B cell (primary cell): Measurements from ENCODE around the gene TRMT2A. TPM values are rescaled to one million over a fixed set of nuclear protein-coding genes. Genes with fewer than 3 reads are reported as not detected.

Source experiments
- ATAC-seq: fragments of 200-7000 bp; cut with Tn5 transposase; one replicate; pipeline ENCODE4 v1.10.0; 2021; ENCODE audit warnings: low read depth, mild to moderate bottlenecking, moderate number of reproducible peaks, moderate library complexity
- CTCF ChIA-PET: fragments of 350-600 bp; sonication (Branson Sonifier 250); formaldehyde crosslinking; loops from one replicate; lab custom pipeline; 2021; ENCODE audit warnings: antibody characterized with exemption, inconsistent platforms; lab: Charles Lee
- POLR2A ChIA-PET: fragments of 350-600 bp; sonication (Branson Sonifier 250); formaldehyde crosslinking; loops from one replicate; lab custom pipeline; 2021; ENCODE audit warnings: antibody characterized with exemption; lab: Charles Lee
- DNase-seq: peaks from one replicate; pipeline ENCODE4 v3.0.0; 2013
- H2AFZ ChIP-seq: 2 replicates; pipeline ENCODE4 v1.6.1; 2012; ENCODE audit warnings: mild to moderate bottlenecking, low read depth, low read length; ENCODE audit not compliant: insufficient read depth, poor library complexity, severe bottlenecking
- H3K27ac ChIP-seq, 2 donors: 1 replicate in 1 of 2; 2 replicates in 1 of 2; pipeline ENCODE4 v1.5.1; 2012 to 2013; ENCODE audit warnings: low read length in 2 of 2, mild to moderate bottlenecking in 2 of 2, moderate library complexity in 1 of 2
- H3K27me3 ChIP-seq, 4 experiments: fragments of 200-600 bp in 1 of 4; sonication (generic) in 1 of 4; replicated peaks in 1 of 4; 1 replicate in 2 of 4; 2 replicates in 2 of 4; pipeline versions ENCODE4 v1.6.1 to v1.7.0; 2013 to 2016; ENCODE audit warnings: low read length in 3 of 4, mild to moderate bottlenecking in 2 of 4, mixed read lengths in 1 of 4, moderate library complexity in 1 of 4; ENCODE audit not compliant: insufficient read depth in 4 of 4, control insufficient read depth in 3 of 4; ENCODE audit errors: control extremely low read depth in 1 of 4
- H3K36me3 ChIP-seq, 2 experiments: replicated peaks in 1 of 2; 1 replicate in 1 of 2; 2 replicates in 1 of 2; pipeline versions ENCODE4 v1.6.1 to v1.7.1; 2013; ENCODE audit warnings: low read length in 1 of 2; ENCODE audit not compliant: insufficient read depth in 2 of 2, control insufficient read depth in 1 of 2; ENCODE audit errors: control extremely low read depth in 1 of 2, extremely low read depth in 1 of 2
- H3K4me1 ChIP-seq, 2 donors: fragments of 200-600 bp in 1 of 2; sonication (generic) in 1 of 2; 1 replicate in 1 of 2; 2 replicates in 1 of 2; pipeline versions ENCODE4 v1.5.1 to v1.6.1; 2013 to 2017; ENCODE audit warnings: low read length in 2 of 2; ENCODE audit not compliant: control insufficient read depth in 2 of 2, insufficient read depth in 2 of 2
- H3K4me2 ChIP-seq: replicated peaks from 2 replicates; pipeline ENCODE3; 2012; ENCODE audit warnings: mild to moderate bottlenecking, low read depth, low read length; ENCODE audit not compliant: poor library complexity, severe bottlenecking
- H3K4me3 ChIP-seq, 5 experiments: fragments of 200-600 bp in 1 of 5; sonication (generic) in 1 of 5; 1 replicate in 3 of 5; 2 replicates in 2 of 5; pipeline versions ENCODE4 v1.5.1 to v1.7.0; 2011 to 2016; ENCODE audit warnings: low read length in 4 of 5, mild to moderate bottlenecking in 4 of 5, low read depth in 2 of 5, control low read depth in 1 of 5, moderate library complexity in 1 of 5; ENCODE audit not compliant: insufficient read depth in 1 of 5; ENCODE audit errors: control extremely low read depth in 1 of 5, extremely low read depth in 1 of 5
- H3K79me2 ChIP-seq: fragments of 200-600 bp; sonication (generic); one replicate; pipeline ENCODE4 v1.6.0; 2016; ENCODE audit warnings: low read length; ENCODE audit not compliant: control insufficient read depth, insufficient read depth
- H3K9ac ChIP-seq: fragments of 200-600 bp; sonication (generic); 2 replicates; pipeline ENCODE4 v1.6.1; 2017; ENCODE audit warnings: mild to moderate bottlenecking, low read length, moderate library complexity
- H3K9me3 ChIP-seq, 3 donors: one replicate each; pipeline versions ENCODE4 v1.6.1 to v1.7.1; 2013; ENCODE audit warnings: low read length in 2 of 3; ENCODE audit not compliant: control insufficient read depth in 2 of 3, insufficient read depth in 1 of 3; ENCODE audit errors: control extremely low read depth in 1 of 3
- H4K20me1 ChIP-seq: 2 replicates; pipeline ENCODE4 v1.6.0; 2012; ENCODE audit warnings: mild to moderate bottlenecking, low read length; ENCODE audit not compliant: insufficient read depth, control insufficient read depth, poor library complexity, severe bottlenecking
- H3K27ac Mint-ChIP-seq: one replicate; pipeline ENCODE4 v1.8.0; 2021; ENCODE audit warnings: mixed read lengths
- H3K27me3 Mint-ChIP-seq: one replicate; pipeline ENCODE4 v1.8.0; 2021; ENCODE audit warnings: mixed read lengths
- H3K4me1 Mint-ChIP-seq: one replicate; pipeline ENCODE4 v1.8.0; 2021; ENCODE audit warnings: mixed read lengths
- H3K4me3 Mint-ChIP-seq: one replicate; pipeline ENCODE4 v1.8.0; 2021; ENCODE audit warnings: mixed read lengths
- H3K9me3 Mint-ChIP-seq: one replicate; pipeline ENCODE4 v1.8.0; 2022; ENCODE audit warnings: mixed read lengths; ENCODE audit not compliant: insufficient read depth
- CTCF ChIP-seq: fragments of 200-600 bp; IDR thresholded peaks from one replicate; pipeline ENCODE4 v1.8.0; 2022; ENCODE audit warnings: antibody characterized with exemption, mild to moderate bottlenecking
- EZH2 ChIP-seq: IDR thresholded peaks from 2 replicates; pipeline ENCODE4 v1.6.1; 2012; ENCODE audit warnings: borderline replicate concordance, low read depth, mild to moderate bottlenecking, moderate library complexity, low read length; ENCODE audit not compliant: insufficient read depth, poor library complexity, severe bottlenecking
- WGBS: methylation state at CpG from one replicate; pipeline ENCODE4 v1.1.5; 2013; ENCODE audit warnings: missing lambda C conversion rate; ENCODE audit not compliant: insufficient coverage; 5-methylcytosine and 5-hydroxymethylcytosine counted together
- intact Hi-C: fragments of 100-400 bp; cut with micrococcal nuclease; formaldehyde crosslinking; loops from one replicate; pipeline ENCODE4 v1.10.0; 2022
- polyA plus RNA-seq: library from polyadenylated mRNA; depleted of rRNA; stranded (reverse); fragments of >200 nt; gene quantifications from 2 replicates; pipeline ENCODE4 v1.2.3, GENCODE V29; 2012
- total RNA-seq, 2 donors: library from RNA; stranded (reverse); fragments of 120-200 nt in 1 of 2; gene quantifications; 1 replicate in 1 of 2; 2 replicates in 1 of 2; pipeline versions ENCODE4 v1.2.3 to v1.2.4, GENCODE V29; 2013 to 2022

Gene TRMT2A
- total and polyA plus RNA-seq, 2 donors (not counting 1 experiment from before 2014, with no cell fraction given): 95.7 to 144 TPM

- Histone ChIP-seq H3K27ac (no peak overlapping the region), H4K20me1 (no peaks in the 10 kb centered on the region), H3K9ac (no peak overlapping the region), H3K79me2 (no peaks in the 10 kb centered on the region), H2AFZ (no peak overlapping the region), H3K4me2 (no peak overlapping the region), H3K36me3 (no peaks in the 10 kb centered on the region), H3K9me3 (no peaks in the 10 kb centered on the region), H3K4me1 (peaks cover 0 to 3% of the 10 kb centered on the region in 2 donors), H3K4me3 (no peak overlapping the region), H3K27me3 (no peaks in the 10 kb centered on the region)
- no peak for TF ChIP-seq CTCF
- TF ChIP-seq EZH2: no peak
- H3K27me3 Mint-ChIP-seq: no peaks in the 10 kb centered on the region
- WGBS: 50% methylated on average over 28 of the region's 32 CpGs
- no peaks in the 10 kb centered on the region for H3K9me3 Mint-ChIP-seq
- CTCF ChIA-PET: no interaction called here
- H3K4me3 Mint-ChIP-seq: no peak overlapping the region
- peaks cover 4% of the 10 kb centered on the region for H3K4me1 Mint-ChIP-seq
- DNase-seq: no peak
- POLR2A ChIA-PET: no interaction called here
- ATAC-seq: no peak
- no peak overlapping the region for H3K27ac Mint-ChIP-seq
- intact Hi-C loops: no loop called here
These were observed 32.5 kb upstream of the TRMT2A start for GRCh38 chr22:20149257-20150250.

GRCh38 chr22:20148414-20148813 lies 31.4 kb upstream of the TRMT2A start:
- intact Hi-C loops: no loop called here
- Histone ChIP-seq H2AFZ (no peak overlapping the region), H3K79me2 (no peaks in the 10 kb centered on the region), H3K9me3 (no peaks in the 10 kb centered on the region), H3K4me2 (no peak overlapping the region), H4K20me1 (no peaks in the 10 kb centered on the region), H3K4me1 (peaks cover 0 to 3% of the 10 kb centered on the region in 2 donors), H3K27ac (no peak overlapping the region), H3K9ac (no peak overlapping the region), H3K36me3 (no peaks in the 10 kb centered on the region), H3K27me3 (no peaks in the 10 kb centered on the region), H3K4me3 (no peak overlapping the region)
- Mint-ChIP-seq H3K4me3 (no peak overlapping the region), H3K27me3 (no peaks in the 10 kb centered on the region), H3K4me1 (peaks cover 4% of the 10 kb centered on the region), H3K27ac (no peak overlapping the region), H3K9me3 (no peaks in the 10 kb centered on the region)
- DNase-seq (no peak), ATAC-seq (no peak)
- WGBS: 94% methylated on average over 17 of the region's 18 CpGs
- ChIA-PET POLR2A (no interaction called here), CTCF (no interaction called here)
- no peak for TF ChIP-seq CTCF
- TF ChIP-seq EZH2: no peak
